Thoracic aorta (tissue), 2 donors: ENCODE results near the gene RALGPS2. TPM values are rescaled to one million over a fixed set of nuclear protein-coding genes. Genes with fewer than 3 reads are reported as not detected.
A peak's percentile ranks its signal among the peaks of the same experiment; 100 is the strongest.

Source experiments
- ATAC-seq: fragments of 150-250 bp; one replicate; pipeline ENCODE4 v1.8.0; 2017; ENCODE audit warnings: low read depth; ENCODE audit not compliant: insufficient number of reproducible peaks, low FRiP score
- DNase-seq: peaks from one replicate; pipeline ENCODE4 v3.0.0-alpha.2; 2020; ENCODE audit warnings: low spot score
- H3K27ac ChIP-seq, 2 donors: fragments of 200-600 bp; sonication (generic); 1 replicate in 1 of 2; 2 replicates in 1 of 2; pipeline ENCODE4 v1.5.1; 2016; ENCODE audit warnings: mild to moderate bottlenecking in 2 of 2, moderate library complexity in 2 of 2
- H3K27me3 ChIP-seq: fragments of 200-600 bp; sonication (generic); replicated peaks from 2 replicates; pipeline ENCODE4 v1.6.0; 2016; ENCODE audit warnings: mild to moderate bottlenecking; ENCODE audit not compliant: insufficient read depth
- H3K36me3 ChIP-seq: fragments of 200-600 bp; sonication (generic); one replicate; pipeline ENCODE4 v1.5.1; 2016
- H3K4me1 ChIP-seq, 2 donors: fragments of 200-600 bp; sonication (generic); 1 replicate in 1 of 2; 2 replicates in 1 of 2; pipeline versions ENCODE4 v1.5.1 to v1.6.0; 2016; ENCODE audit warnings: low read depth in 2 of 2, mild to moderate bottlenecking in 1 of 2; ENCODE audit not compliant: control insufficient read depth in 1 of 2
- H3K4me3 ChIP-seq: fragments of 200-600 bp; sonication (generic); 2 replicates; pipeline ENCODE4 v1.5.1; 2016; ENCODE audit warnings: mild to moderate bottlenecking
- H3K9me3 ChIP-seq: fragments of 200-600 bp; sonication (generic); 2 replicates; pipeline ENCODE4 v1.5.1; 2016
- total RNA-seq, 2 donors: library from RNA; depleted of rRNA; stranded (reverse); fragments of >200 nt; gene quantifications; one replicate each; pipeline versions ENCODE4 v1.1.0 to v1.2.3, GENCODE V29; 2016
- TF ChIP-seq, protein P1 (sequence below): fragments of 200-600 bp; sonication (generic); IDR thresholded peaks from one replicate; pipeline ENCODE4 v1.5.1; 2019; ENCODE audit warnings: antibody characterized with exemption

The RALGPS2 gene
- total RNA-seq, 2 donors from 2014 or later = 4.9 to 9.5 TPM

DNA sequence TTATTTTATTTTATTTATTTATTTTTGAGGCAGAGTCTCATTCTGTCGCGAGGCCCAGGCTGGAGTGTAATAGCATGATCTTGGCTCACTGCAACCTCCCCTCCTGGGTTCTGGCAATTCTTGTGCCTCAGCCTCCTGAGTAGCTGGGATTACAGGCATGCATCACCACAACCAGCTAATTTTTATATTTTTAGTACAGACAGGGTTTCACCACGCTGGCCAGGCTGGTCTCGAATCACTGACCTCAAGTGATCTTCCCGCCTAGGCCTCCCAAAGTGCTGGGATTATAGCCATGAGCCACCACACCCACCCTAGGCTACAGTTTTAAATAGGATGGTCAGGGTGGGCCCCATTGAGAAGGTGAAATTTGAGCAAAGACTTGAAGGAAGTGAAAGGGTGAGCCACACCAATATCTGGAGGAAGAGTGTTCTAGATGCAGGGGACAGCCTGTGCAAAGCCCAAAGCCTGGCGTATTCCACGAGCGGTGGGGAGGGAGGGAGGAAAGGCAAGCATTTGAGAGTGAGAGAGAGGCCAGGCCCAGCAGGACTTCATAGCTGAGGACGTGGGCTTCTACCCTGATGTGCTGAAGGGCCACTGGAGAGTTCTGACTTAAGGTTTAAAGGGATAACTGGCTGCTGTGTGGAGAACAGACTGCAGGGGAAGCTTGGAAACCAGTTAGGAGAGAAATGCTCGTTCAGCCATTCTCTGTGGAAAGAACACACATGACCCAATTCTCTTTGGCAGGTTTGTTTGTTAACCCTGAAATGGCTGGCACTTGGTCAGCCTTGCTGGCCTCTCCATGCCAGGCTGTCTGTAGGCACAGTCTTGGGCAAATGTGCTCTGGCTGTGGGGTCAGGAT, 238.0 kb downstream of the RALGPS2 start:
- Histone ChIP-seq H3K4me3 (peak overlapping the region; percentile 30), H3K36me3 (no peaks in the 10 kb centered on the region), H3K27me3 (no peaks in the 10 kb centered on the region), H3K9me3 (no peaks in the 10 kb centered on the region), H3K27ac (peak overlapping the region; percentile 83 to 87), H3K4me1 (peaks cover 4 to 15% of the 10 kb centered on the region in 2 donors)
- TF ChIP-seq, protein P1, sequence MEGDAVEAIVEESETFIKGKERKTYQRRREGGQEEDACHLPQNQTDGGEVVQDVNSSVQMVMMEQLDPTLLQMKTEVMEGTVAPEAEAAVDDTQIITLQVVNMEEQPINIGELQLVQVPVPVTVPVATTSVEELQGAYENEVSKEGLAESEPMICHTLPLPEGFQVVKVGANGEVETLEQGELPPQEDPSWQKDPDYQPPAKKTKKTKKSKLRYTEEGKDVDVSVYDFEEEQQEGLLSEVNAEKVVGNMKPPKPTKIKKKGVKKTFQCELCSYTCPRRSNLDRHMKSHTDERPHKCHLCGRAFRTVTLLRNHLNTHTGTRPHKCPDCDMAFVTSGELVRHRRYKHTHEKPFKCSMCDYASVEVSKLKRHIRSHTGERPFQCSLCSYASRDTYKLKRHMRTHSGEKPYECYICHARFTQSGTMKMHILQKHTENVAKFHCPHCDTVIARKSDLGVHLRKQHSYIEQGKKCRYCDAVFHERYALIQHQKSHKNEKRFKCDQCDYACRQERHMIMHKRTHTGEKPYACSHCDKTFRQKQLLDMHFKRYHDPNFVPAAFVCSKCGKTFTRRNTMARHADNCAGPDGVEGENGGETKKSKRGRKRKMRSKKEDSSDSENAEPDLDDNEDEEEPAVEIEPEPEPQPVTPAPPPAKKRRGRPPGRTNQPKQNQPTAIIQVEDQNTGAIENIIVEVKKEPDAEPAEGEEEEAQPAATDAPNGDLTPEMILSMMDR = no peak
- no peak for DNase-seq
- no peak for ATAC-seq

DNA sequence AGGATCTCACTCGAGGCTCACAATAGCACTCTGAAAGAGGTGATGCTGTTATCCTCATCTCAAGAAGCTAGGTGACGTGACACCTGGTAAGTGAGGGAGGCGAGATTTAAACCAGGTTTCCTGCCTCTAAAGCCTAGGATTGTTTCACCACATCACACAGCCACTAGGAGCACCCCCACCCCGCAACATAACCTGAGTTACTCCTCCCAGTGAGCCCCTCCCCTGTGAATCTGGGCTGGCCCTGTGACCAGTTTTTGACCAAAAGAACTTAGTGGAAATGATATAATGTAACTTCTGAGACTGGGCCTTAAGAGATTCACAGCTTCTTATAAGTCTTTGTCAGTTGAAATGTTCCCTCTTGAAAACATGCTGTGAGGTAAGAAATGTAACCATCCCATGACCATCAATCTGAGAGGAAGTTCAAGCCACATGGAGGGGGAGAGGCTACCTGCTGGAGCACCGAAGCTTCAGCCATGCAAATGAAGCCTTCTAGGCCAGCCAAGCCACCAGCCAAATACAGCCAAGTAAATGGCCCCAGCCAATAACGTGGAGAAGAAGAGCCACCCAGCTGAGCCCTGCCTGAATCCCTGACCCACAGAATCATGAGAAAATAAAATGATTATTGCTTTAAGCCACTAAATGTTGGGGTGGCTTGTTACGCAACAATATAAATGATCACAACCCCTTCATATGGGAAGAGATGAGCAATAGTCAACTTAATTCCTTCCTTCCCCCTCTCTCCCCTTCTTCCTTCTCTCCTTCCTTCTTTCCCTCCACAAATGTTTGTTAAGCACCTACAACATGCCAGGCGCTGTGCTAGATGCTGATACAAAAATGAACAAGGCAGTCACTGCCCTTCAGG, 239.7 kb downstream of the RALGPS2 start:
- DNase-seq (no peak), ATAC-seq (no peak)
- Histone ChIP-seq H3K4me1 (peaks cover 4 to 15% of the 10 kb centered on the region in 2 donors), H3K4me3 (no peak overlapping the region), H3K9me3 (no peaks in the 10 kb centered on the region), H3K36me3 (no peaks in the 10 kb centered on the region), H3K27ac (no peak overlapping the region), H3K27me3 (no peaks in the 10 kb centered on the region)
- TF ChIP-seq, protein P1 = no peak

DNA sequence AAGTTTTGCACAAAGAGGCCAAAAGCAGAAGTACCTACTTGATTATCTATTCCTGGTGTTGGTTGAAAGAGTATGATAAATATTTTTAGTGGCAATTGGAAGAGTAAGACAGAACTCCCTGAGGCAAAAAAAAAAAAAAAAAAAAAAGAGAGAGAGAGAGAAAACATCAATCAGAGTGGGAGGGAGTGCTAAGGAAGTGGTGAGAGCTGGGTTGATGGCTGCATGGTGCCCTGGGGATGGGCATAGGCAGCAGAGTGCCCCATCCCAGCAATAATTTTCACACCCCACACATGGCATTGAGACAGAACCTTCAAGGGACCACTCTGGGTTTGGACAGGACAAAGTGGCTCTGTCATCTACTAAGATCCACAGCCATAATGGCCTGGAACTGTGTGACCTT, 241.3 kb downstream of the RALGPS2 start:
- H3K27me3 ChIP-seq = no peaks in the 10 kb centered on the region
- H3K27ac ChIP-seq = no peak overlapping the region
- TF ChIP-seq, protein P1 = no peak
- peaks cover 4 to 15% of the 10 kb centered on the region in 2 donors for H3K4me1 ChIP-seq
- no peak for DNase-seq
- no peak overlapping the region for H3K4me3 ChIP-seq
- no peak for ATAC-seq
- H3K9me3 ChIP-seq = no peaks in the 10 kb centered on the region
- H3K36me3 ChIP-seq = no peaks in the 10 kb centered on the region

DNA sequence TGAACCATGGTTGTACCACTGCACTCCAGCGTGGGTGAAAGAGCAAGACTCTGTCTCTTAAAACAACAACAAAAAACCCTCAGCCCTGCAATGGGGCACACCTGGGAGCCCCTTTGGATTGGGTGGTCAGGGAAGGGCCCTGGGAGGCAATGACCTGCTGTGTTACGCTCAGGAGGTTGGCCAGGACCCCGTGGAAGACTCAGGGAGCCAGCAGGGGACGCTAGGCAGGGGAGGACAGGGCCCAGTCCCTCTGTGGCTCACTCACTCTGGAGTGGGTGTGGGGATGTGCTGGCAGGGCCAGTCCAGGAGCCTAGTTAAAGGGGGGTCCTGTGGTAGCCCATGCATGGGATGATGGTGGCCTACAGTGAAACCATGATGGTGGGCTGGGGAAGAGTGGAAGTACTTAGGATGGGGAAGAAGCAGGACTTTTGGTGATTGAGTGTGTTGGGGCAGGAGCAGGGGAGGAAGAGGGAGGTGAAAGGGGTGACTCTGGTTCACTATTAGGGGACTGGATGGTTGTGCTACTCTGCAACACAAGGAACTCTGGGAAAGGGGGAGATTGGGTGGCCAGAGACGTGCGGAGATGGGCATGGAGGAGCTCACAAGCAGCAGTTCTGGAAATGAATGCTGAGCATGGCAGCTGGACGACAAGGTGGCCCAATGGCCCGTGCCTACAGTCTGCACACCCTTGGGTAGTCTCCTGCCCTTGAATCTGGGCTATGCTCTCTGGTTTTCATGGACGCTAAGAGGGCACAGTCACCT, 244.4 kb downstream of the RALGPS2 start:
- TF ChIP-seq, protein P1 = no peak
- DNase-seq (no peak), ATAC-seq (no peak)
- no peaks in the 10 kb centered on the region for H3K36me3 ChIP-seq
- no peak overlapping the region for H3K4me3 ChIP-seq
- H3K27me3 ChIP-seq = no peaks in the 10 kb centered on the region
- no peaks in the 10 kb centered on the region for H3K9me3 ChIP-seq
- no peak overlapping the region for H3K27ac ChIP-seq
- no peaks in the 10 kb centered on the region for H3K4me1 ChIP-seq
